Measurements from ENCODE around the gene ALOX15B. TPM values are rescaled to one million over a fixed set of nuclear protein-coding genes. Genes with fewer than 3 reads are reported as not detected.

Gene ALOX15B
- total and polyA plus RNA-seq, 2 of the 13 experiments (the other 11 are each of a cell fraction or from before 2014, with no cell fraction given) = not detected

DNA sequence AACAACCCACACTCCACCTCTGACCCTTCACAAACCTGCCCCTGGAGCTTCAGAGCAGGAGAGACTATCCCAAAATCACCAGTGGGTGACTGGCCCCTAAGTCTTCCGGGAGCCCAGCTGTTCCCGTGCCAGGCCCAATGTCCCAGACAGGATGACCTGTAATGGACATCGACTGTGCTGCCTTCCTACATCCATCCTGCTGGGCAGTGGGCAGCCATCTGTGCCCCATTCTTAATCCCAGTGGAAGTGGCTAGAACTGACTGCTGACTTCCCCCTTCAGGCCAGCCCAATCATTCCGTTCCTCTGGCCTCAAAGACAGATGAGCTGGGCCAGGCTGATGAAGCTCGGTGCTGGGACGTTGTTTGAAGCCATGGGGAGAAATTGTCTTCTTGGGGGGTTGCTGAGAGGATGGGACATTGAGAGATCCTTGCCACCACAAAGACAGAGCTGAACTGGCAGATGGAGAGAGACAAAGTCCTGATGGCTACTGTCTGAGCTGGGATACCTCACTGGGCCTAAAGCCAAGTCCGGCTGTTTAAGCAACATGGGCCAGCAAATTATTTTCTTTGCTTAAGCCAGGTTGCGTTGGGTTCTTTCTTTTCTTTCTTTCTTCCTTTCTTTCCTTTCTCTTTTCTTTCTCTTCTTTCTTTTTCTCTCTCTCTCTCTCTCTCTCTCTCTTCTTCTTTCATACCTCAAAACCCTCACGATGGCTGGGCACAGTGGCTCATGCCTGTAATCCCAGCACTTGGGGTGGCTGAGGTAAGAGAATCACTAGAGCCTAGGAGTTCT is 17.9 kb upstream of the ALOX15B start (continued):
- TF ChIP-seq ZNF333 (CRISPR knock-in tag; IDR thresholded peaks at IDR 0.05; ENCODE audit: borderline replicate concordance) = no peak
- TF ChIP-seq CENPX (CRISPR knock-in tag; IDR thresholded peaks at IDR 0.05) = no peak
- no peak for TF ChIP-seq ZNF12 (CRISPR knock-in tag; IDR thresholded peaks at IDR 0.05)

GRCh38 chr17:8021565-8022359 is 17.1 kb upstream of the ALOX15B start:
- H3K9me3 ChIP-seq (ENCODE audit: low read length) = no peaks in the 10 kb centered on the region
- BruUV-seq (replicated peaks) = no TSS peak
- no peak overlapping the region for H3K9ac ChIP-seq (ENCODE audit: insufficient read depth, low read depth, low read length)
- peaks cover 24% of the 10 kb centered on the region for H3K4me1 ChIP-seq (ENCODE audit: insufficient read depth, low read length)
- no peak overlapping the region for H2AFZ ChIP-seq (ENCODE audit: low read length)
- ChIA-PET CTCF (ENCODE audit: low intra/inter-chr PET ratio, low total read pairs) (no interaction called here), POLR2A (no interaction called here)
- no peak for DNase-seq (ENCODE audit: low spot score)
- no peak for ATAC-seq
- no peaks in the 10 kb centered on the region for H4K20me1 ChIP-seq (ENCODE audit: insufficient read depth, low read length)
- in situ Hi-C loops (cut with HindIII; ENCODE audit: extremely low pct_ligation_motif_present, low pct_unique_long_range_greater_than_20kb) (no loop called here), intact Hi-C loops (cut with micrococcal nuclease; ENCODE audit: unreplicated experiment) (no loop called here)
- peak; percentile 92 for TF ChIP-seq ZNF460 (CRISPR knock-in tag; IDR thresholded peaks at IDR 0.05; ENCODE audit: borderline replicate concordance)
- TF ChIP-seq NR2F1 (CRISPR knock-in tag; IDR thresholded peaks at IDR 0.05) = no peak
- TF ChIP-seq FOXP1 (IDR thresholded peaks at IDR 0.05) = no peak
- 0 out of 2 replicates have a peak, but pooled peaks have one; percentile 26 for TF ChIP-seq FOXP1 (CRISPR knock-in tag; IDR thresholded peaks at IDR 0.05)
- no peak for TF ChIP-seq NR2F6 (IDR thresholded peaks at IDR 0.05)
- TF ChIP-seq NR2F6 (CRISPR knock-in tag; IDR thresholded peaks at IDR 0.05) = peak; percentile 26; the same call in 1 of the 2 replicates
- TF ChIP-seq TEAD3 (CRISPR knock-in tag; optimal IDR thresholded peaks at IDR 0.05; ENCODE audit: borderline replicate concordance) = peak; percentile 19
- peak; percentile 3; the same call in 1 of the 2 replicates for TF ChIP-seq CEBPB (IDR thresholded peaks at IDR 0.05; ENCODE audit: borderline replicate concordance, low read depth, low read length)
- TF ChIP-seq DR1 (CRISPR knock-in tag; IDR thresholded peaks at IDR 0.05) = no peak
- no peak for TF ChIP-seq ZMAT3 (CRISPR knock-in tag; conservative IDR thresholded peaks at IDR 0.05)
- TF ChIP-seq FOSL2 (CRISPR knock-in tag; IDR thresholded peaks at IDR 0.05) = peak; percentile 52
- no peak for TF ChIP-seq MYNN (CRISPR knock-in tag; IDR thresholded peaks at IDR 0.05; ENCODE audit: low read depth)
- TF ChIP-seq, protein P1, sequence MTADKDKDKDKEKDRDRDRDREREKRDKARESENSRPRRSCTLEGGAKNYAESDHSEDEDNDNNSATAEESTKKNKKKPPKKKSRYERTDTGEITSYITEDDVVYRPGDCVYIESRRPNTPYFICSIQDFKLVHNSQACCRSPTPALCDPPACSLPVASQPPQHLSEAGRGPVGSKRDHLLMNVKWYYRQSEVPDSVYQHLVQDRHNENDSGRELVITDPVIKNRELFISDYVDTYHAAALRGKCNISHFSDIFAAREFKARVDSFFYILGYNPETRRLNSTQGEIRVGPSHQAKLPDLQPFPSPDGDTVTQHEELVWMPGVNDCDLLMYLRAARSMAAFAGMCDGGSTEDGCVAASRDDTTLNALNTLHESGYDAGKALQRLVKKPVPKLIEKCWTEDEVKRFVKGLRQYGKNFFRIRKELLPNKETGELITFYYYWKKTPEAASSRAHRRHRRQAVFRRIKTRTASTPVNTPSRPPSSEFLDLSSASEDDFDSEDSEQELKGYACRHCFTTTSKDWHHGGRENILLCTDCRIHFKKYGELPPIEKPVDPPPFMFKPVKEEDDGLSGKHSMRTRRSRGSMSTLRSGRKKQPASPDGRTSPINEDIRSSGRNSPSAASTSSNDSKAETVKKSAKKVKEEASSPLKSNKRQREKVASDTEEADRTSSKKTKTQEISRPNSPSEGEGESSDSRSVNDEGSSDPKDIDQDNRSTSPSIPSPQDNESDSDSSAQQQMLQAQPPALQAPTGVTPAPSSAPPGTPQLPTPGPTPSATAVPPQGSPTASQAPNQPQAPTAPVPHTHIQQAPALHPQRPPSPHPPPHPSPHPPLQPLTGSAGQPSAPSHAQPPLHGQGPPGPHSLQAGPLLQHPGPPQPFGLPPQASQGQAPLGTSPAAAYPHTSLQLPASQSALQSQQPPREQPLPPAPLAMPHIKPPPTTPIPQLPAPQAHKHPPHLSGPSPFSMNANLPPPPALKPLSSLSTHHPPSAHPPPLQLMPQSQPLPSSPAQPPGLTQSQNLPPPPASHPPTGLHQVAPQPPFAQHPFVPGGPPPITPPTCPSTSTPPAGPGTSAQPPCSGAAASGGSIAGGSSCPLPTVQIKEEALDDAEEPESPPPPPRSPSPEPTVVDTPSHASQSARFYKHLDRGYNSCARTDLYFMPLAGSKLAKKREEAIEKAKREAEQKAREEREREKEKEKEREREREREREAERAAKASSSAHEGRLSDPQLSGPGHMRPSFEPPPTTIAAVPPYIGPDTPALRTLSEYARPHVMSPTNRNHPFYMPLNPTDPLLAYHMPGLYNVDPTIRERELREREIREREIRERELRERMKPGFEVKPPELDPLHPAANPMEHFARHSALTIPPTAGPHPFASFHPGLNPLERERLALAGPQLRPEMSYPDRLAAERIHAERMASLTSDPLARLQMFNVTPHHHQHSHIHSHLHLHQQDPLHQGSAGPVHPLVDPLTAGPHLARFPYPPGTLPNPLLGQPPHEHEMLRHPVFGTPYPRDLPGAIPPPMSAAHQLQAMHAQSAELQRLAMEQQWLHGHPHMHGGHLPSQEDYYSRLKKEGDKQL (CRISPR knock-in tag; IDR thresholded peaks at IDR 0.05; ENCODE audit: low read depth) = no peak
- H3K27ac ChIP-seq (ENCODE audit: extremely low read length, insufficient read depth, low read length) = no peak overlapping the region
- peaks cover 1 to 51% of the 10 kb centered on the region in 2 experiments for H3K27me3 ChIP-seq (ENCODE audit: control insufficient read depth in 1 of 2, insufficient read depth in 2 of 2, low read length in 2 of 2)
- FAIRE-seq = no peak
- H3K4me3 ChIP-seq (replicated peaks in 1 of 3; ENCODE audit: insufficient read depth in 1 of 3, low read depth in 2 of 3, low read length in 3 of 3) = no peak overlapping the region
- WGBS (ENCODE audit: low lambda C conversion rate) = 25% methylated on average over 9 of the region's 13 CpGs
- H3K36me3 ChIP-seq (replicated peaks in 1 of 2; ENCODE audit: control insufficient read depth in 1 of 2, insufficient read depth in 2 of 2, low read length in 2 of 2) = no peaks in the 10 kb centered on the region
- no peak overlapping the region for H3K4me2 ChIP-seq (ENCODE audit: low read depth, low read length)
- H3K79me2 ChIP-seq (ENCODE audit: insufficient read depth, low read length) = no peaks in the 10 kb centered on the region
